ENCODE data around the gene NAP1L1.

The NAP1L1 gene

DNA sequence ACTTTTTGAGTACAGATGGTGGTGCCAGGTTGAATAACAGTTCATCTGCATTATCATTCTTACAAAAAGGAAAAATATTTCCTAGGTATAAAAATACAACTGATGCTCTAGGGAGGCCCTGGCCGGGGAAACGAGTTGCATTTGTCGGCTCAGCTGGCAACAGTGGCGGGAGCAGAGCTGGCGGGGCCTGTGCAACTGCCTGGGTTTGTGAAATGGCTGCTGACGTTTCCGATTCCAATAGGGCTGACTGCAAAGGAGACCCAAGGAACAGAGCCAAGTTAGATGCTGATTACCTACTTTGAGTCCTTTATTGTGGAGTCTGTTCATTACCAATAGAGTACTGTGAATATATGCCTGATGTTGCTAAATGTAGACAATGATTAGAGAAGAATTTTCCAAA is 27.2 kb downstream of the NAP1L1 start:
- peaks cover 24% of the 10 kb centered on the region; the same call in 1 of the 2 replicates for H3K79me2 ChIP-seq (ENCODE audit: insufficient read depth, low read depth)
- no peaks in the 10 kb centered on the region for H3K4me1 ChIP-seq (ENCODE audit: low read depth, poor library complexity, severe bottlenecking)
- peaks cover 45% of the 10 kb centered on the region for H3K36me3 ChIP-seq (ENCODE audit: insufficient read depth)
- no peak overlapping the region for H3K27ac ChIP-seq
- H3K4me2 ChIP-seq, result no peak overlapping the region
- no peaks in the 10 kb centered on the region for H3K27me3 ChIP-seq (ENCODE audit: insufficient read depth, low read depth)
- TF ChIP-seq, protein P1, sequence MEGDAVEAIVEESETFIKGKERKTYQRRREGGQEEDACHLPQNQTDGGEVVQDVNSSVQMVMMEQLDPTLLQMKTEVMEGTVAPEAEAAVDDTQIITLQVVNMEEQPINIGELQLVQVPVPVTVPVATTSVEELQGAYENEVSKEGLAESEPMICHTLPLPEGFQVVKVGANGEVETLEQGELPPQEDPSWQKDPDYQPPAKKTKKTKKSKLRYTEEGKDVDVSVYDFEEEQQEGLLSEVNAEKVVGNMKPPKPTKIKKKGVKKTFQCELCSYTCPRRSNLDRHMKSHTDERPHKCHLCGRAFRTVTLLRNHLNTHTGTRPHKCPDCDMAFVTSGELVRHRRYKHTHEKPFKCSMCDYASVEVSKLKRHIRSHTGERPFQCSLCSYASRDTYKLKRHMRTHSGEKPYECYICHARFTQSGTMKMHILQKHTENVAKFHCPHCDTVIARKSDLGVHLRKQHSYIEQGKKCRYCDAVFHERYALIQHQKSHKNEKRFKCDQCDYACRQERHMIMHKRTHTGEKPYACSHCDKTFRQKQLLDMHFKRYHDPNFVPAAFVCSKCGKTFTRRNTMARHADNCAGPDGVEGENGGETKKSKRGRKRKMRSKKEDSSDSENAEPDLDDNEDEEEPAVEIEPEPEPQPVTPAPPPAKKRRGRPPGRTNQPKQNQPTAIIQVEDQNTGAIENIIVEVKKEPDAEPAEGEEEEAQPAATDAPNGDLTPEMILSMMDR (conservative IDR thresholded peaks at IDR 0.05; ENCODE audit: low read depth, low read length), result no peak
- no peak overlapping the region for H2AFZ ChIP-seq (ENCODE audit: low read depth)
- H3K9ac ChIP-seq, result no peak overlapping the region
- H3K4me3 ChIP-seq (IDR thresholded peaks at IDR 0.05; ENCODE audit: insufficient read depth, low read depth, low read length), result no peak overlapping the region
- H4K20me1 ChIP-seq (ENCODE audit: insufficient read depth), result peaks cover 4% of the 10 kb centered on the region; the same call in 1 of the 2 replicates

DNA sequence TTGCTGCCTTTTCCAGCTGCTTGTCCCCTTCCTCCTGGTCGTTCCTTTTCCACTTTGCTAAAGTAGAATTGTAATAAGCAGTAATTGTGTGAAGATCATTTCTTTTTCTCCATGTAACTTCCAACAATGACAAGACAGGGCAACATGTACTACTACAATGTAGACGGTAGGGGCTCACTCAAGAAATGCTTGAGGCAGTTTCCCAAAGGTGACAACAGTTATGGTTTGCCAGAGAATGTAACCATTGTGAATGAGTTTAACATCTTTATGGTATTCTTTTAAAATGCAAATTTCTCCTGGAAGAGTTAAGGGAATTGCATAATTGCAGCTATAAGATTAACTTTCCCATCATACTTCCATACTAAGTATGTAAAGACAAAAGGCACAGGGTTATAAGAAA is 29.1 kb downstream of the NAP1L1 start:
- no peaks in the 10 kb centered on the region for H3K27me3 ChIP-seq (ENCODE audit: insufficient read depth, low read depth)
- no peak overlapping the region for H3K4me2 ChIP-seq
- no peaks in the 10 kb centered on the region; the same call in 1 of the 2 replicates for H4K20me1 ChIP-seq (ENCODE audit: insufficient read depth)
- H3K4me1 ChIP-seq (ENCODE audit: low read depth, poor library complexity, severe bottlenecking), result no peaks in the 10 kb centered on the region
- no peak overlapping the region for H2AFZ ChIP-seq (ENCODE audit: low read depth)
- peaks cover 7% of the 10 kb centered on the region; the same call in 1 of the 2 replicates for H3K79me2 ChIP-seq (ENCODE audit: insufficient read depth, low read depth)
- H3K36me3 ChIP-seq (ENCODE audit: insufficient read depth), result peaks cover 42% of the 10 kb centered on the region
- TF ChIP-seq, protein P1 (conservative IDR thresholded peaks at IDR 0.05; ENCODE audit: low read depth, low read length), result no peak
- no peak overlapping the region for H3K4me3 ChIP-seq (IDR thresholded peaks at IDR 0.05; ENCODE audit: insufficient read depth, low read depth, low read length)
- H3K9ac ChIP-seq, result no peak overlapping the region
- H3K27ac ChIP-seq, result no peak overlapping the region

DNA sequence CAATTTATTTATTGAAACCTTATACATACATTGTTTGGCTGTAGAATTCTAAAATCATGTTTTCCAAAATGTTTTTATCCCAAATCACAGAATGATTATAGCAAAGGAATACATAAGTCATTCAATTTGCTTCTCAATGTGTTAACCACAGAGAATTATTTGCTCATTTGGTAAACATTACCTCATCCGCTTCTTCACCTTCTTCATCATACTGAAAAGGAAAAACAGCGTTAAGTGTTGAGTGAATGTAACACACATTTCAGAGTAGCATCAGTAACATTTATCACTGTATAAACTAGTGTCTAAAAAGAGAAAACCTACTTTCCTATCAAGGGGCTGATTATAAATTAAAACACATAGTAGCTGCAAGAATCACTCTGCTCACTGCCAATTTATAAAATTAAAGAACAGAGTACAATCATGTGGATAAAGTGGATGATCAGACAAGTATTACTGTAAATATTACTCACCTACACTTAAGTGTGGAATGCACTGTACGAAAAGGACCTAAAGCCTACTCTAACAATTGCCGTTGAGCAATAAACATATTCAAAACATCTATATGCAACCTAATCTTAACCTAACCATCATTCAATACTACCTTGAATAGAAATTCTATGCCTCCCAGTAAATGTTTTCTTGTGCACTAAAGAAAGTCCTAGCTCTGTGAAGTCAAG is 34.8 kb downstream of the NAP1L1 start:
- Histone ChIP-seq H3K27ac (no peak overlapping the region), H3K4me3 (IDR thresholded peaks at IDR 0.05; ENCODE audit: insufficient read depth, low read depth, low read length) (no peak overlapping the region), H3K36me3 (ENCODE audit: insufficient read depth) (peaks cover 27% of the 10 kb centered on the region; the same call in 1 of the 2 replicates), H3K9ac (no peak overlapping the region), H4K20me1 (ENCODE audit: insufficient read depth) (no peaks in the 10 kb centered on the region; the same call in 1 of the 2 replicates), H3K79me2 (ENCODE audit: insufficient read depth, low read depth) (no peaks in the 10 kb centered on the region), H3K27me3 (ENCODE audit: insufficient read depth, low read depth) (no peaks in the 10 kb centered on the region), H3K4me1 (ENCODE audit: low read depth, poor library complexity, severe bottlenecking) (no peaks in the 10 kb centered on the region), H3K4me2 (no peak overlapping the region), H2AFZ (ENCODE audit: low read depth) (no peak overlapping the region)
- TF ChIP-seq, protein P1 (conservative IDR thresholded peaks at IDR 0.05; ENCODE audit: low read depth, low read length), result no peak

GRCh38 chr12:76047742-76048141 is 36.7 kb downstream of the NAP1L1 start:
- no peak overlapping the region for H3K27ac ChIP-seq
- no peaks in the 10 kb centered on the region for H3K27me3 ChIP-seq (ENCODE audit: insufficient read depth, low read depth)
- H3K79me2 ChIP-seq (ENCODE audit: insufficient read depth, low read depth), result no peaks in the 10 kb centered on the region
- TF ChIP-seq, protein P1 (conservative IDR thresholded peaks at IDR 0.05; ENCODE audit: low read depth, low read length), result no peak
- H3K9ac ChIP-seq, result no peak overlapping the region
- H3K4me1 ChIP-seq (ENCODE audit: low read depth, poor library complexity, severe bottlenecking), result no peaks in the 10 kb centered on the region
- H3K4me2 ChIP-seq, result no peak overlapping the region
- H4K20me1 ChIP-seq (ENCODE audit: insufficient read depth), result no peaks in the 10 kb centered on the region; the same call in 1 of the 2 replicates
- peaks cover 8% of the 10 kb centered on the region; the same call in 1 of the 2 replicates for H3K36me3 ChIP-seq (ENCODE audit: insufficient read depth)
- no peak overlapping the region for H2AFZ ChIP-seq (ENCODE audit: low read depth)
- no peak overlapping the region for H3K4me3 ChIP-seq (IDR thresholded peaks at IDR 0.05; ENCODE audit: insufficient read depth, low read depth, low read length)

Data from KMS-11 (cell line).